Ishikawa (cell line): ENCODE results near the gene C16orf90.

Experiments used
- CEBPB ChIP-seq: IDR thresholded peaks from 2 replicates; pipeline ENCODE4 v1.6.1; 2012
- EGR1 ChIP-seq: IDR thresholded peaks from 2 replicates; pipeline ENCODE4 v1.6.1; 2012
- EP300 ChIP-seq: IDR thresholded peaks from 2 replicates; pipeline ENCODE4 v1.6.1; 2012; ENCODE audit warnings: borderline replicate concordance
- FOXM1 ChIP-seq: IDR thresholded peaks from 2 replicates; pipeline ENCODE4 v1.6.1; 2012; ENCODE audit warnings: low read depth, borderline replicate concordance
- MAX ChIP-seq: IDR thresholded peaks from 2 replicates; pipeline ENCODE4 v1.6.1; 2012
- NFIC ChIP-seq: IDR thresholded peaks from 2 replicates; pipeline ENCODE4 v1.6.1; 2012
- RAD21 ChIP-seq: IDR thresholded peaks from 2 replicates; pipeline ENCODE4 v1.6.1; 2012; ENCODE audit warnings: low read depth
- REST ChIP-seq: IDR thresholded peaks from 2 replicates; pipeline ENCODE4 v1.6.1; 2012; ENCODE audit warnings: low read depth, mild to moderate bottlenecking
- TAF1 ChIP-seq: IDR thresholded peaks from 2 replicates; pipeline ENCODE4 v1.6.1; 2012; ENCODE audit warnings: low read depth, mild to moderate bottlenecking
- TCF12 ChIP-seq: IDR thresholded peaks from 2 replicates; pipeline ENCODE4 v1.6.1; 2012; ENCODE audit warnings: low read depth
- TEAD4 ChIP-seq: IDR thresholded peaks from 2 replicates; pipeline ENCODE4 v1.6.1; 2012
- USF1 ChIP-seq: IDR thresholded peaks from 2 replicates; pipeline ENCODE4 v1.6.1; 2012
- YY1 ChIP-seq: IDR thresholded peaks from 2 replicates; pipeline ENCODE4 v1.6.1; 2012; ENCODE audit warnings: low read depth
- ZBTB7A ChIP-seq: IDR thresholded peaks from 2 replicates; pipeline ENCODE4 v1.6.1; 2012; ENCODE audit warnings: low read depth

- TF ChIP-seq FOXM1 (no peak), MAX (no peak), REST (no peak), TCF12 (no peak), USF1 (no peak), EP300 (no peak), TEAD4 (no peak), TAF1 (no peak), RAD21 (no peak), CEBPB (no peak), YY1 (no peak), EGR1 (no peak), NFIC (no peak), ZBTB7A (no peak)
Observed at GRCh38 chr16:3488801-3489200, 6.5 kb downstream of the C16orf90 start.
